GM12874 (cell line): ENCODE results near the gene KIF3C.

Experiments used
- CTCF ChIP-seq: IDR thresholded peaks from 2 replicates; pipeline ENCODE4 v1.5.1; 2011; ENCODE audit warnings: low read depth, mild to moderate bottlenecking, control low read depth, low read length, moderate library complexity; ENCODE audit not compliant: insufficient read depth

Gene KIF3C

GRCh38 chr2:25878361-25879132 is 103.8 kb downstream of the KIF3C start, which contains the start of gene ASXL2:
Gene ASXL2 (minus strand): TSS chr2:25878487. CDS start chr2:25878222, 265 bp downstream.
- TF ChIP-seq CTCF: no peak

GRCh38 chr2:25877431-25878360 is 104.6 kb downstream of the KIF3C start:
- TF ChIP-seq CTCF: no peak
